IMR-90 (cell line): ENCODE data around the gene SLC6A3. TPM values are rescaled to one million over a fixed set of nuclear protein-coding genes. Genes with fewer than 3 reads are reported as not detected.

Experiments used
- ATAC-seq: fragments of 200-7000 bp; cut with Tn5 transposase; 2 replicates; pipeline ENCODE4 v1.9.1; 2020; ENCODE audit warnings: low read depth, mild to moderate bottlenecking, moderate library complexity
- BruUV-seq: library from RNA; stranded (reverse); fragments of 400-500 nt; replicated peaks from 2 replicates; lab custom pipeline; 2021; lab: Mats Ljungman, UMichigan
- CTCF ChIA-PET: fragments of 300-600 bp; formaldehyde crosslinking; extraction: SDS; loops from one replicate; lab custom pipeline; 2021; ENCODE audit warnings: antibody characterized with exemption; lab: Yijun Ruan, JAX
- POLR2A ChIA-PET: fragments of 300-600 bp; sonication (Branson Sonifier 250); formaldehyde crosslinking; loops from one replicate; lab custom pipeline; 2022; ENCODE audit warnings: antibody characterized with exemption; ENCODE audit not compliant: unreplicated experiment; lab: Charles Lee
- DNase-seq: peaks from one replicate; pipeline ENCODE4 v3.0.0; 2013
- H2AFZ ChIP-seq: replicated peaks from 2 replicates; pipeline ENCODE3; 2013; ENCODE audit warnings: low read length, mild to moderate bottlenecking; ENCODE audit not compliant: poor library complexity
- H2AK5ac ChIP-seq: 2 replicates; pipeline ENCODE4 v1.6.1; 2013; ENCODE audit warnings: low read depth, low read length, inconsistent platforms
- H2AK9ac ChIP-seq: replicated peaks from 2 replicates; pipeline ENCODE3; 2013; ENCODE audit warnings: mild to moderate bottlenecking, low read depth, low read length, moderate library complexity; ENCODE audit not compliant: poor library complexity
- H2BK120ac ChIP-seq: 2 replicates; pipeline ENCODE4 v1.6.1; 2013; ENCODE audit warnings: low read depth, low read length, inconsistent platforms
- H2BK15ac ChIP-seq: 3 replicates; pipeline ENCODE4 v1.6.1; 2013; ENCODE audit warnings: low read depth, low read length, inconsistent platforms
- H2BK20ac ChIP-seq: 2 replicates; pipeline ENCODE4 v1.6.1; 2013; ENCODE audit warnings: low read depth, mild to moderate bottlenecking, inconsistent platforms, low read length, moderate library complexity
- H2BK5ac ChIP-seq: 2 replicates; pipeline ENCODE4 v1.6.1; 2013; ENCODE audit warnings: mild to moderate bottlenecking, low read depth, low read length, inconsistent platforms; ENCODE audit not compliant: poor library complexity, severe bottlenecking
- H3K14ac ChIP-seq: replicated peaks from 2 replicates; pipeline ENCODE4 v1.6.1; 2013; ENCODE audit warnings: low read depth, low read length, inconsistent platforms
- H3K18ac ChIP-seq: 2 replicates; pipeline ENCODE4 v1.6.1; 2013; ENCODE audit warnings: low read depth, low read length, control low read depth
- H3K23ac ChIP-seq: 2 replicates; pipeline ENCODE4 v1.6.1; 2013; ENCODE audit warnings: low read depth, low read length, inconsistent platforms
- H3K27ac ChIP-seq: 2 replicates; pipeline ENCODE4 v1.5.1; 2013; ENCODE audit warnings: mild to moderate bottlenecking, control low read depth, low read length; ENCODE audit not compliant: insufficient read depth
- H3K27me3 ChIP-seq: 2 replicates; pipeline ENCODE4 v1.6.1; 2013; ENCODE audit warnings: low read length; ENCODE audit not compliant: control insufficient read depth, insufficient read depth
- H3K36me3 ChIP-seq: 2 replicates; pipeline ENCODE4 v1.6.1; 2013; ENCODE audit warnings: low read length, mixed read lengths; ENCODE audit not compliant: control insufficient read depth, insufficient read depth
- H3K4ac ChIP-seq: 2 replicates; pipeline ENCODE4 v1.6.1; 2013; ENCODE audit warnings: low read depth, low read length, inconsistent platforms
- H3K4me1 ChIP-seq: 2 replicates; pipeline ENCODE4 v1.6.1; 2013; ENCODE audit warnings: low read length, mixed read lengths; ENCODE audit not compliant: control insufficient read depth, insufficient read depth
- H3K4me2 ChIP-seq: 2 replicates; pipeline ENCODE4 v1.6.1; 2013; ENCODE audit warnings: low read depth, mild to moderate bottlenecking, control low read depth, low read length, moderate library complexity
- H3K4me3 ChIP-seq: 2 replicates; pipeline ENCODE4 v1.5.1; 2013; ENCODE audit warnings: low read depth, mild to moderate bottlenecking, control low read depth, low read length, moderate library complexity; ENCODE audit not compliant: insufficient read depth
- H3K56ac ChIP-seq: 2 replicates; pipeline ENCODE4 v1.6.1; 2013; ENCODE audit warnings: low read length, inconsistent platforms; ENCODE audit not compliant: insufficient read depth; ENCODE audit errors: extremely low read depth
- H3K79me1 ChIP-seq, 2 experiments: 2 replicates each; pipeline ENCODE4 v1.6.1; 2013; ENCODE audit warnings: low read length in 2 of 2, inconsistent platforms in 1 of 2, low read depth in 1 of 2
- H3K9ac ChIP-seq: 2 replicates; pipeline ENCODE4 v1.6.1; 2013; ENCODE audit warnings: low read depth, low read length, control low read depth
- H3K9me1 ChIP-seq: 2 replicates; pipeline ENCODE4 v1.6.1; 2013; ENCODE audit warnings: low read length, inconsistent platforms; ENCODE audit not compliant: insufficient read depth
- H3K9me3 ChIP-seq: 2 replicates; pipeline ENCODE4 v1.6.1; 2013; ENCODE audit warnings: low read length; ENCODE audit not compliant: control insufficient read depth, insufficient read depth
- H4K20me1 ChIP-seq: 2 replicates; pipeline ENCODE4 v1.6.1; 2013; ENCODE audit warnings: low read length, inconsistent platforms; ENCODE audit not compliant: insufficient read depth
- H4K5ac ChIP-seq: 2 replicates; pipeline ENCODE4 v1.6.1; 2013; ENCODE audit warnings: mild to moderate bottlenecking, low read depth, low read length, control low read depth
- H4K8ac ChIP-seq, 2 experiments: 2 replicates each; pipeline ENCODE4 v1.6.1; 2013; ENCODE audit warnings: low read depth in 2 of 2, low read length in 2 of 2, control low read depth in 1 of 2, inconsistent platforms in 1 of 2
- H4K91ac ChIP-seq: 2 replicates; pipeline ENCODE4 v1.6.1; 2013; ENCODE audit warnings: low read depth, low read length, inconsistent platforms; ENCODE audit not compliant: insufficient read depth
- BHLHE40 ChIP-seq: fragments of 150-350 bp; IDR thresholded peaks from 2 replicates; pipeline ENCODE4 v1.6.1; 2016; ENCODE audit warnings: mild to moderate bottlenecking, low read depth, low read length
- CEBPB ChIP-seq: IDR thresholded peaks from 2 replicates; pipeline ENCODE4 v1.6.1; 2012; ENCODE audit warnings: low read depth, low read length, improper control_type of control experiment
- CHD1 ChIP-seq: IDR thresholded peaks from 2 replicates; pipeline ENCODE4 v1.6.1; 2012; ENCODE audit warnings: low read depth, low read length, improper control_type of control experiment
- CTCF ChIP-seq: conservative IDR thresholded peaks from 2 replicates; pipeline ENCODE4 v1.5.1; 2012; ENCODE audit warnings: mild to moderate bottlenecking, low read depth, low read length, improper control_type of control experiment
- ELK1 ChIP-seq: fragments of 150-350 bp; IDR thresholded peaks from 2 replicates; pipeline ENCODE4 v1.6.1; 2016; ENCODE audit warnings: low read depth, mild to moderate bottlenecking, low read length, moderate library complexity, borderline replicate concordance
- FOS ChIP-seq: fragments of 150-350 bp; IDR thresholded peaks from 2 replicates; pipeline ENCODE4 v1.6.1; 2016; ENCODE audit warnings: low read depth, low read length
- MAFK ChIP-seq: IDR thresholded peaks from 2 replicates; pipeline ENCODE4 v1.6.1; 2012; ENCODE audit warnings: low read depth, low read length, improper control_type of control experiment
- MAZ ChIP-seq: IDR thresholded peaks from 2 replicates; pipeline ENCODE4 v1.6.1; 2012; ENCODE audit warnings: low read depth, mild to moderate bottlenecking, low read length, improper control_type of control experiment, moderate library complexity, borderline replicate concordance
- MXI1 ChIP-seq: IDR thresholded peaks from 2 replicates; pipeline ENCODE4 v1.6.1; 2012; ENCODE audit warnings: low read depth, mild to moderate bottlenecking, low read length, moderate library complexity, borderline replicate concordance
- NFE2L2 ChIP-seq: fragments of 150-350 bp; IDR thresholded peaks from 2 replicates; pipeline ENCODE4 v1.6.1; 2016; ENCODE audit warnings: low read depth, mild to moderate bottlenecking, low read length
- POLR2A ChIP-seq: IDR thresholded peaks from 2 replicates; pipeline ENCODE4 v1.6.1; 2012; ENCODE audit warnings: mild to moderate bottlenecking, low read depth, low read length
- RAD21 ChIP-seq: IDR thresholded peaks from 2 replicates; pipeline ENCODE4 v1.6.1; 2012; ENCODE audit warnings: low read length, improper control_type of control experiment
- RCOR1 ChIP-seq: IDR thresholded peaks from 2 replicates; pipeline ENCODE4 v1.6.1; 2012; ENCODE audit warnings: mild to moderate bottlenecking, low read length, improper control_type of control experiment; ENCODE audit not compliant: insufficient replicate concordance
- RFX5 ChIP-seq: IDR thresholded peaks from 2 replicates; pipeline ENCODE4 v1.8.0; 2012; ENCODE audit warnings: low read depth, mild to moderate bottlenecking, low read length, moderate library complexity
- SMC3 ChIP-seq: fragments of 150-350 bp; IDR thresholded peaks from 2 replicates; pipeline ENCODE4 v1.6.1; 2016; ENCODE audit warnings: low read depth, mild to moderate bottlenecking, antibody characterized with exemption, low read length, moderate library complexity
- USF2 ChIP-seq: fragments of 150-350 bp; IDR thresholded peaks from 2 replicates; pipeline ENCODE4 v1.6.1; 2017; ENCODE audit warnings: mild to moderate bottlenecking, antibody characterized with exemption, low read length, low read depth
- WGBS, 2 experiments: methylation state at CpG; one replicate each; pipeline versions ENCODE4 v1.1.5 to v1.1.7; 2013; ENCODE audit warnings: missing lambda C conversion rate in 2 of 2; ENCODE audit not compliant: insufficient read length in 1 of 2; ENCODE audit errors: extremely low coverage in 2 of 2; 5-methylcytosine and 5-hydroxymethylcytosine counted together
- dilution Hi-C: fragments of 300-500 bp; cut with HindIII; formaldehyde crosslinking; loops from one replicate; pipeline ENCODE4 v1.14.3; 2018; ENCODE audit warnings: low sequenced_read_pairs; ENCODE audit not compliant: unreplicated experiment
- in situ Hi-C: fragments of 300-500 bp; cut with MboI; formaldehyde crosslinking; loops from 3 replicates; pipeline ENCODE4 v1.14.3; 2019; ENCODE audit warnings: low sequenced_read_pairs, inconsistent platforms, mixed read lengths
- intact Hi-C: fragments of 100-400 bp; cut with micrococcal nuclease; formaldehyde crosslinking; loops from 2 replicates; pipeline ENCODE4 v1.10.0; 2022
- polyA plus RNA-seq, 3 experiments: library from polyadenylated mRNA; depleted of rRNA; stranded (reverse); fragments of >200 nt; gene quantifications; 2 replicates each; pipeline ENCODE4 v1.2.3, GENCODE V29; 2012; ENCODE audit warnings: low replicate concordance in 1 of 3
- total RNA-seq: library from RNA; depleted of rRNA; stranded (reverse); fragments of >200 nt; gene quantifications from 2 replicates; pipeline ENCODE4 v1.2.3, GENCODE V29; 2012

The SLC6A3 gene
- total and polyA plus RNA-seq, 2 of the 4 experiments (the other 2 are of a cell fraction), result not detected

GRCh38 chr5:1493941-1494340, 48.7 kb upstream of the SLC6A3 start:
- no peaks in the 10 kb centered on the region for H3K27me3 ChIP-seq
- DNase-seq, result no peak
- peaks cover 64% of the 10 kb centered on the region for H3K36me3 ChIP-seq
- H3K56ac ChIP-seq, result no peak overlapping the region
- H2BK120ac ChIP-seq, result no peak overlapping the region
- no peak overlapping the region for H2AFZ ChIP-seq
- H4K5ac ChIP-seq, result no peak overlapping the region
- no peak overlapping the region for H3K4ac ChIP-seq
- ChIA-PET CTCF (no interaction called here), POLR2A (no interaction called here)
- no peak overlapping the region for H3K18ac ChIP-seq
- H3K4me2 ChIP-seq, result no peak overlapping the region
- H3K9me1 ChIP-seq, result peaks cover 3% of the 10 kb centered on the region; the same call in 1 of the 2 replicates
- no peak for TF ChIP-seq RAD21
- TF ChIP-seq RCOR1, result no peak
- TF ChIP-seq ELK1, result no peak
- TF ChIP-seq RFX5, result no peak
- no peak for TF ChIP-seq BHLHE40
- TF ChIP-seq FOS, result no peak
- no peak for TF ChIP-seq MXI1
- TF ChIP-seq MAZ, result no peak
- TF ChIP-seq CHD1, result no peak
- no peak for TF ChIP-seq NFE2L2
- no peak for TF ChIP-seq SMC3
- TF ChIP-seq USF2, result no peak
- no peak for TF ChIP-seq CEBPB
- no peak for TF ChIP-seq MAFK
- no peak for TF ChIP-seq CTCF
- no peak for TF ChIP-seq POLR2A
- H3K23ac ChIP-seq, result no peak overlapping the region
- H4K8ac ChIP-seq, result no peak overlapping the region
- no peak overlapping the region for H3K4me3 ChIP-seq
- H2BK15ac ChIP-seq, result no peak overlapping the region
- no peak overlapping the region for H3K9ac ChIP-seq
- H3K9me3 ChIP-seq, result no peaks in the 10 kb centered on the region
- no peak overlapping the region for H2BK5ac ChIP-seq
- no peak overlapping the region for H3K27ac ChIP-seq
- no peak overlapping the region for H2AK9ac ChIP-seq
- dilution Hi-C loops (no loop called here), intact Hi-C loops (no loop called here), in situ Hi-C loops (no loop called here)
- no peak for ATAC-seq
- H3K14ac ChIP-seq, result no peak overlapping the region
- 82% methylated on average over 6 of the region's 12 CpGs; no CpG with 5 or more reads in 1 of the 2 experiments for WGBS, 2 experiments
- no peak overlapping the region for H2AK5ac ChIP-seq
- peaks cover 4% of the 10 kb centered on the region; the same call in 1 of the 2 replicates for H3K4me1 ChIP-seq
- BruUV-seq, result no TSS peak
- H4K20me1 ChIP-seq, result peaks cover 59% of the 10 kb centered on the region
- no peak overlapping the region for H4K91ac ChIP-seq
- peaks cover 15 to 37% of the 10 kb centered on the region in 2 experiments for H3K79me1 ChIP-seq
- no peak overlapping the region for H2BK20ac ChIP-seq
